ENCODE data around the gene CYP2B6. TPM values are rescaled to one million over a fixed set of nuclear protein-coding genes. Genes with fewer than 3 reads are reported as not detected.
"Not testable (repeated sequence)": the region's sequence is repeated elsewhere in the genome, so short reads cannot be mapped to it uniquely, and the experiment has no call there.

CYP2B6 gene
- total and polyA plus RNA-seq, 2 donors (not counting 3 experiments of a cell fraction or from before 2014, with no cell fraction given), result not detected

- Histone ChIP-seq H3K27ac (ENCODE audit: insufficient read depth, low read depth, low read length) (no peak overlapping the region), H2AFZ (ENCODE audit: low read depth, low read length) (no peak overlapping the region), H3K4me3 (replicated peaks in 1 of 3; ENCODE audit: insufficient read depth in 1 of 3, low read depth in 1 of 3, low read length in 3 of 3) (no peak overlapping the region), H3K4me1 (ENCODE audit: control insufficient read depth, extremely low read depth, insufficient read depth, low read length) (no peaks in the 10 kb centered on the region), H3K9me1 (replicated peaks; ENCODE audit: control insufficient read depth, extremely low read depth, insufficient read depth, low read length) (no peaks in the 10 kb centered on the region), H3K9ac (replicated peaks; ENCODE audit: extremely low read depth, insufficient read depth, low read length) (no peak overlapping the region), H3K79me2 (ENCODE audit: control insufficient read depth, insufficient read depth, low read length) (no peaks in the 10 kb centered on the region), H3K27me3 (ENCODE audit: control insufficient read depth in 2 of 2, insufficient read depth in 2 of 2, low read length in 2 of 2) (no peaks in the 10 kb centered on the region), H3K36me3 (ENCODE audit: control insufficient read depth in 2 of 2, extremely low read depth in 1 of 2, insufficient read depth in 2 of 2, low read length in 2 of 2) (no peaks in the 10 kb centered on the region), H3K4me2 (ENCODE audit: insufficient read depth, low read length) (no peak overlapping the region), H4K20me1 (replicated peaks; ENCODE audit: control insufficient read depth, extremely low read depth, insufficient read depth, low read length) (no peaks in the 10 kb centered on the region), H3K9me3 (replicated peaks; ENCODE audit: control insufficient read depth, insufficient read depth, low read length) (no peaks in the 10 kb centered on the region)
- DNase-seq (ENCODE audit: low read depth, low spot score), result no peak
- FAIRE-seq, result no peak
- TF ChIP-seq, protein P1, sequence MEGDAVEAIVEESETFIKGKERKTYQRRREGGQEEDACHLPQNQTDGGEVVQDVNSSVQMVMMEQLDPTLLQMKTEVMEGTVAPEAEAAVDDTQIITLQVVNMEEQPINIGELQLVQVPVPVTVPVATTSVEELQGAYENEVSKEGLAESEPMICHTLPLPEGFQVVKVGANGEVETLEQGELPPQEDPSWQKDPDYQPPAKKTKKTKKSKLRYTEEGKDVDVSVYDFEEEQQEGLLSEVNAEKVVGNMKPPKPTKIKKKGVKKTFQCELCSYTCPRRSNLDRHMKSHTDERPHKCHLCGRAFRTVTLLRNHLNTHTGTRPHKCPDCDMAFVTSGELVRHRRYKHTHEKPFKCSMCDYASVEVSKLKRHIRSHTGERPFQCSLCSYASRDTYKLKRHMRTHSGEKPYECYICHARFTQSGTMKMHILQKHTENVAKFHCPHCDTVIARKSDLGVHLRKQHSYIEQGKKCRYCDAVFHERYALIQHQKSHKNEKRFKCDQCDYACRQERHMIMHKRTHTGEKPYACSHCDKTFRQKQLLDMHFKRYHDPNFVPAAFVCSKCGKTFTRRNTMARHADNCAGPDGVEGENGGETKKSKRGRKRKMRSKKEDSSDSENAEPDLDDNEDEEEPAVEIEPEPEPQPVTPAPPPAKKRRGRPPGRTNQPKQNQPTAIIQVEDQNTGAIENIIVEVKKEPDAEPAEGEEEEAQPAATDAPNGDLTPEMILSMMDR (IDR thresholded peaks at IDR 0.05; ENCODE audit: extremely low read depth in 1 of 2, insufficient read depth in 1 of 2, low read depth in 1 of 2, low read length in 2 of 2), result no peak
- TF ChIP-seq JUN (IDR thresholded peaks at IDR 0.05; ENCODE audit: borderline replicate concordance, insufficient read depth, insufficient read length, low read depth), result no peak
- no peak for TF ChIP-seq POLR2A (IDR thresholded peaks at IDR 0.05; ENCODE audit: low read depth, low read length)
- no peak for TF ChIP-seq GATA2 (IDR thresholded peaks at IDR 0.05; ENCODE audit: insufficient read depth, insufficient read length, low read depth, low read length)
- TF ChIP-seq FOS (IDR thresholded peaks at IDR 0.05; ENCODE audit: borderline replicate concordance, insufficient read depth, low read length), result no peak
- no peak for TF ChIP-seq EZH2 (IDR thresholded peaks at IDR 0.05; ENCODE audit: borderline replicate concordance, low read depth, low read length, severe bottlenecking)
- no peak for TF ChIP-seq MAX (IDR thresholded peaks at IDR 0.05; ENCODE audit: insufficient read depth, insufficient read length)
- ChIA-PET POLR2A (no interaction called here), CTCF (interaction anchor here (1.0 kb wide), 1 partner anchor 57 kb away, joined by 4 read pairs; no protein-coding TSS in a partner anchor)
- intact Hi-C loops (cut with micrococcal nuclease), result no loop called here
- no TSS peak for BruUV-seq (replicated peaks)
- dilution Hi-C loops (cut with MboI; ENCODE audit: extremely low pct_ligation_motif_present, low sequenced_read_pairs), result no loop called here
Measured at GRCh38 chr19:41031916-41032315, 40.8 kb downstream of the CYP2B6 start.

DNA sequence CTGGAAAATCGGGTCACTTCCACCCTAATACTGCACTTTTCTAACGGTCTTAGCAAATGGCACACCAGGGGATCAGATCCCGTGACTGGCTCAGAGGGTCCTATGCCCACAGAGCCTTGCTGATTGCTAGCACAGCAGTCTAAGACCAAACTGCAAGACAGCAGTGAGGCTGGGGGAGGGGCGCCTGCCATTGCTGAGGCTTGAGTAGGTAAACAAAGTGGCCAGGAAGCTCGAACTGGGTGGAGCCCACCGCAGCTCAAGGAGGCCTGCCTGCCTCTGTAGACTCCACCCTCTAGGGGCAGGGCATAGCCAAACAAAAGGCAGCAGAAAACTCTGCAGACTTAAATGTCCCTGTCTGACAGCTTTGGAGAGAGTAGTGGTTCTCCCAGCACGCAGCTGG is 42.2 kb downstream of the CYP2B6 start:
- CTCF ChIA-PET; H3K27ac ChIP-seq (ENCODE audit: insufficient read depth, low read depth, low read length); H3K9me1 ChIP-seq (replicated peaks; ENCODE audit: control insufficient read depth, extremely low read depth, insufficient read depth, low read length); dilution Hi-C loops (cut with MboI; ENCODE audit: extremely low pct_ligation_motif_present, low sequenced_read_pairs); intact Hi-C loops (cut with micrococcal nuclease); H3K4me1 ChIP-seq (ENCODE audit: control insufficient read depth, extremely low read depth, insufficient read depth, low read length); POLR2A ChIA-PET; H2AFZ ChIP-seq (ENCODE audit: low read depth, low read length); H3K9ac ChIP-seq (replicated peaks; ENCODE audit: extremely low read depth, insufficient read depth, low read length); H4K20me1 ChIP-seq (replicated peaks; ENCODE audit: control insufficient read depth, extremely low read depth, insufficient read depth, low read length); FAIRE-seq; DNase-seq (ENCODE audit: low read depth, low spot score); H3K27me3 ChIP-seq (ENCODE audit: control insufficient read depth in 2 of 2, insufficient read depth in 2 of 2, low read length in 2 of 2); H3K4me2 ChIP-seq (ENCODE audit: insufficient read depth, low read length); H3K36me3 ChIP-seq (ENCODE audit: control insufficient read depth in 2 of 2, extremely low read depth in 1 of 2, insufficient read depth in 2 of 2, low read length in 2 of 2); BruUV-seq (replicated peaks); H3K79me2 ChIP-seq (ENCODE audit: control insufficient read depth, insufficient read depth, low read length); H3K4me3 ChIP-seq (replicated peaks in 1 of 3; ENCODE audit: insufficient read depth in 1 of 3, low read depth in 1 of 3, low read length in 3 of 3); H3K9me3 ChIP-seq (replicated peaks; ENCODE audit: control insufficient read depth, insufficient read depth, low read length): not testable (repeated sequence)

All from endothelial cell of umbilical vein (primary cell).